GM23338 (cell line): ENCODE data around the gene CABLES2. TPM values are rescaled to one million over a fixed set of nuclear protein-coding genes. Genes with fewer than 3 reads are reported as not detected.

Experiments used
- ATAC-seq: fragments of 200-7000 bp; cut with Tn5 transposase; 3 replicates; pipeline ENCODE4 v1.9.1; 2020
- DNase-seq: peaks from one replicate; pipeline ENCODE4 v3.0.0-alpha.2; 2015; ENCODE audit warnings: low spot score
- H2AFZ ChIP-seq: fragments of 200-600 bp; sonication (generic); 2 replicates; pipeline ENCODE4 v1.8.0; 2016; ENCODE audit warnings: antibody characterized with exemption, mild to moderate bottlenecking, moderate library complexity
- H3F3A ChIP-seq: fragments of 200-600 bp; sonication (generic); replicated peaks from 2 replicates; pipeline ENCODE4 v1.8.0; 2017; ENCODE audit warnings: antibody characterized with exemption, mixed run types, low read depth
- H3K27ac ChIP-seq: fragments of 200-600 bp; sonication (generic); 2 replicates; pipeline ENCODE4 v1.6.1; 2016; ENCODE audit warnings: low read depth
- H3K27me3 ChIP-seq: fragments of 200-600 bp; sonication (generic); 2 replicates; pipeline ENCODE4 v1.8.0; 2016; ENCODE audit warnings: mild to moderate bottlenecking, mixed run types, moderate library complexity; ENCODE audit not compliant: insufficient read depth
- H3K36me3 ChIP-seq: fragments of 200-600 bp; sonication (generic); 2 replicates; pipeline ENCODE4 v1.8.0; 2016; ENCODE audit warnings: mild to moderate bottlenecking; ENCODE audit not compliant: insufficient read depth
- H3K4me1 ChIP-seq: fragments of 200-600 bp; sonication (generic); 2 replicates; pipeline ENCODE4 v1.8.0; 2016; ENCODE audit warnings: mild to moderate bottlenecking, moderate library complexity; ENCODE audit not compliant: insufficient read depth
- H3K4me2 ChIP-seq: fragments of 200-600 bp; sonication (generic); 2 replicates; pipeline ENCODE4 v1.7.1; 2017; ENCODE audit warnings: mixed run types
- H3K4me3 ChIP-seq: fragments of 200-600 bp; sonication (generic); 2 replicates; pipeline ENCODE4 v1.6.1; 2016; ENCODE audit warnings: mixed run types
- H3K79me2 ChIP-seq: fragments of 200-600 bp; sonication (generic); replicated peaks from 2 replicates; pipeline ENCODE4 v1.8.0; 2017; ENCODE audit warnings: mild to moderate bottlenecking; ENCODE audit not compliant: insufficient read depth
- H3K9me2 ChIP-seq: fragments of 200-600 bp; sonication (generic); 2 replicates; pipeline ENCODE4 v1.8.0; 2017; ENCODE audit not compliant: insufficient read depth
- H4K20me1 ChIP-seq: fragments of 200-600 bp; sonication (generic); replicated peaks from 2 replicates; pipeline ENCODE4 v1.8.0; 2017; ENCODE audit warnings: mild to moderate bottlenecking; ENCODE audit not compliant: insufficient read depth
- H3K27ac Mint-ChIP-seq: 2 replicates; pipeline ENCODE4 v1.8.0; 2020; ENCODE audit warnings: inconsistent platforms, mild to moderate bottlenecking, moderate library complexity, mixed read lengths
- H3K27me3 Mint-ChIP-seq: 3 replicates; pipeline ENCODE4 v1.8.0; 2022; ENCODE audit warnings: low read depth, mild to moderate bottlenecking, moderate library complexity, mixed read lengths, inconsistent platforms; ENCODE audit not compliant: insufficient read depth, poor library complexity
- H3K36me3 Mint-ChIP-seq: 3 replicates; pipeline ENCODE4 v1.8.0; 2021; ENCODE audit warnings: low read depth, mild to moderate bottlenecking, inconsistent platforms, moderate library complexity, mixed read lengths
- H3K4me1 Mint-ChIP-seq: 3 replicates; pipeline ENCODE4 v1.8.0; 2020; ENCODE audit warnings: mild to moderate bottlenecking, inconsistent platforms, mixed read lengths
- H3K4me3 Mint-ChIP-seq: 3 replicates; pipeline ENCODE4 v1.8.0; 2021; ENCODE audit warnings: moderate library complexity, mild to moderate bottlenecking, inconsistent platforms, mixed read lengths
- H3K9me3 Mint-ChIP-seq: 3 replicates; pipeline ENCODE4 v1.8.0; 2020; ENCODE audit warnings: moderate library complexity, mild to moderate bottlenecking, inconsistent platforms, mixed read lengths
- CREB1 ChIP-seq: fragments of 250-450 bp; sonication (Bioruptor Pico); IDR thresholded peaks from 2 replicates; pipeline ENCODE4 v1.5.0; 2020; ENCODE audit warnings: low read depth, mild to moderate bottlenecking, moderate library complexity
- EZH2 ChIP-seq: fragments of 200-600 bp; sonication (generic); IDR thresholded peaks from one replicate; pipeline ENCODE4 v1.8.0; 2017; ENCODE audit warnings: antibody characterized with exemption, mild to moderate bottlenecking, low read depth; ENCODE audit not compliant: unreplicated experiment
- EZH2phosphoT487 ChIP-seq: fragments of 200-600 bp; sonication (generic); IDR thresholded peaks from one replicate; pipeline ENCODE4 v1.8.1; 2018; ENCODE audit warnings: antibody characterized with exemption; ENCODE audit not compliant: unreplicated experiment
- JUNB ChIP-seq: IDR thresholded peaks from one replicate; pipeline ENCODE4 v1.6.1; 2016; ENCODE audit warnings: antibody characterized with exemption; ENCODE audit not compliant: unreplicated experiment
- NANOG ChIP-seq: IDR thresholded peaks from 2 replicates; pipeline ENCODE4 v1.6.1; 2016; ENCODE audit warnings: antibody characterized with exemption, borderline replicate concordance
- POLR2AphosphoS5 ChIP-seq: IDR thresholded peaks from 2 replicates; pipeline ENCODE4 v1.6.1; 2016; ENCODE audit warnings: antibody characterized with exemption, low read depth
- ZNF114 ChIP-seq: fragments of 250-450 bp; sonication (Bioruptor Pico); IDR thresholded peaks from 2 replicates; pipeline ENCODE4 v1.5.0; 2020; ENCODE audit warnings: mild to moderate bottlenecking, moderate library complexity
- ZNF331 ChIP-seq: fragments of 250-450 bp; sonication (Bioruptor Pico); IDR thresholded peaks from 2 replicates; pipeline ENCODE4 v1.5.0; 2020; ENCODE audit warnings: low read depth, mild to moderate bottlenecking, moderate library complexity
- polyA plus RNA-seq: library from polyadenylated mRNA; unstranded; fragments of >200 nt; fragmentation: Nextera tagmentation; extraction: Ambion mirVana; gene quantifications from 2 replicates; pipeline ENCODE4 v1.2.1, GENCODE V29; 2016
- total RNA-seq: library from RNA; depleted of rRNA; stranded (reverse); fragments of >200 nt; shearing (Covaris generic); gene quantifications from 2 replicates; pipeline ENCODE4 v1.2.3, GENCODE V29; 2014
- TF ChIP-seq, protein P1 (sequence below), 2 experiments: fragments of 200-600 bp in 1 of 2; sonication (generic) in 1 of 2; conservative IDR thresholded peaks; 2 replicates each; pipeline versions ENCODE4 v1.5.1 to v1.6.1; 2016 to 2017; ENCODE audit warnings: antibody characterized with exemption in 2 of 2, low read depth in 2 of 2, mild to moderate bottlenecking in 2 of 2, moderate library complexity in 1 of 2
- TF ChIP-seq, protein P2 (sequence below): IDR thresholded peaks from 2 replicates; pipeline ENCODE4 v1.6.1; 2016; ENCODE audit warnings: antibody characterized with exemption

The CABLES2 gene
- total and polyA plus RNA-seq, 2 experiments from 2014 or later: 4.3 to 12.7 TPM

DNA sequence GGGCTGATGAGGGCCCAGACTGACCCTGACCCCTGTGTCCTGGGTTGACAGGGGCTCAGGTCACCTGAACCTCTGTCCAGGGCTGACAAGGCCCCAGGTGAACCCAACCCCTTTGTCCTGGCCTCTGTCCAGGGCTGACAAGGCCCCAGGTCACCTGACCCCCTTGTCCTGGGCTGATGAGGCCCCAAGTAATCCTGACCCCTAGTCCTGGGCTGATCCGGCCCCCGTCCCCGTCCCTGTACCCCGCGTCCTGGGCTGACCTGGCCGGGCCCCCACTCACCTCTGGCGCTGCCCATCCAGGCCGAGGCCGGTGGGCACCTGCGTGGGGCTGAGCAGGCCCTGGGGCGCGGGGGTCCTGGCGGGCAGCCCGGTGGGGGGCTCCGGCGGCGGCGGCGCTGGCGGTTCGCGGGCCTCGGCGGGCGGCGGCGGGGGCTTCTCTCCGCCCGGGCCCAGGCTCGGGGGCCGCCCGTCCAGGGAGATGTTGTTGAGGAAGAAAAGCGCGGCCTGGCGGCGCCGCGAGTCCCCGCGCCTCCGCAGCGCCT is 379 bp downstream of the CABLES2 start:
- TF ChIP-seq ZNF331 (CRISPR knock-in tag): no peak
- TF ChIP-seq, protein P1, sequence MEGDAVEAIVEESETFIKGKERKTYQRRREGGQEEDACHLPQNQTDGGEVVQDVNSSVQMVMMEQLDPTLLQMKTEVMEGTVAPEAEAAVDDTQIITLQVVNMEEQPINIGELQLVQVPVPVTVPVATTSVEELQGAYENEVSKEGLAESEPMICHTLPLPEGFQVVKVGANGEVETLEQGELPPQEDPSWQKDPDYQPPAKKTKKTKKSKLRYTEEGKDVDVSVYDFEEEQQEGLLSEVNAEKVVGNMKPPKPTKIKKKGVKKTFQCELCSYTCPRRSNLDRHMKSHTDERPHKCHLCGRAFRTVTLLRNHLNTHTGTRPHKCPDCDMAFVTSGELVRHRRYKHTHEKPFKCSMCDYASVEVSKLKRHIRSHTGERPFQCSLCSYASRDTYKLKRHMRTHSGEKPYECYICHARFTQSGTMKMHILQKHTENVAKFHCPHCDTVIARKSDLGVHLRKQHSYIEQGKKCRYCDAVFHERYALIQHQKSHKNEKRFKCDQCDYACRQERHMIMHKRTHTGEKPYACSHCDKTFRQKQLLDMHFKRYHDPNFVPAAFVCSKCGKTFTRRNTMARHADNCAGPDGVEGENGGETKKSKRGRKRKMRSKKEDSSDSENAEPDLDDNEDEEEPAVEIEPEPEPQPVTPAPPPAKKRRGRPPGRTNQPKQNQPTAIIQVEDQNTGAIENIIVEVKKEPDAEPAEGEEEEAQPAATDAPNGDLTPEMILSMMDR (conservative IDR thresholded peaks at IDR 0.05; ENCODE audit: low read depth in 2 of 2): no peak
- no peaks in the 10 kb centered on the region for H3K9me2 ChIP-seq
- no peaks in the 10 kb centered on the region; the same call in 1 of the 2 replicates for H3K4me1 ChIP-seq
- no peaks in the 10 kb centered on the region for H3F3A ChIP-seq
- Mint-ChIP-seq H3K27me3 (peaks cover 11% of the 10 kb centered on the region), H3K4me3 (peak overlapping the region; percentile 72), H3K9me3 (no peaks in the 10 kb centered on the region), H3K36me3 (no peaks in the 10 kb centered on the region), H3K27ac (no peak overlapping the region), H3K4me1 (peaks cover 9% of the 10 kb centered on the region)
- H3K36me3 ChIP-seq: no peaks in the 10 kb centered on the region
- H4K20me1 ChIP-seq: no peaks in the 10 kb centered on the region; the same call in 1 of the 2 replicates
- H3K4me2 ChIP-seq: peak overlapping the region; percentile 82
- no peak overlapping the region for H3K27ac ChIP-seq
- H2AFZ ChIP-seq: no peak overlapping the region
- H3K27me3 ChIP-seq: no peaks in the 10 kb centered on the region
- ATAC-seq (no peak), DNase-seq (no peak)
- no peaks in the 10 kb centered on the region for H3K79me2 ChIP-seq
- peak overlapping the region; percentile 62 for H3K4me3 ChIP-seq

DNA sequence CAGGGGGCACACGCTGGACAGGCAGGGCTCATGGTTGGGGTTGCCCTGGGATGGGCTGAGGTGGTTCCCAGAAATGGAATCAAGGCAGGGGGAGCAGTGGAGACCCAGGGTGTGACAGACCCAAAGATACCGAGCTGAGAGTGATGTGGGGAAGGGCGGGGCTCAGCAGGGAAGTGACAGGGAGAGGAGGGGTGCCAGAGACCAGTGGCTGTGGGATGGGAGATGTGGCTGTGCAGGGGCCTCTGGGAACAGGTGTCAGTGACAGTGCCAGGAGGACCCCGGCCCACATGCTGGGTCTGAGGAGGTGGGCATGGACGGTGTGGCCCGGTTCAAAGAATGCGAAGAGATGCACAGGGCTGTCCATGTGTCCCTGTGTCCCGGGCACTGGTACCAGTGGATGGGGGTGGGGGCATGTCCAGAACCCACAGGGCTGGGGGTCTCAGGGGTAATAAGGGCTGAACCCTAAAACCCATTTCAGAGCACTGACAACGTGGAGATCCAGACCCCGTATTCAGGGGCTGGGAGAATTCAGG is 1.0 kb downstream of the CABLES2 start:
- no peak overlapping the region for H3K27ac Mint-ChIP-seq
- Histone ChIP-seq H3K4me2 (peak overlapping the region; percentile 82), H3K4me3 (peak overlapping the region; percentile 62), H3K27me3 (no peaks in the 10 kb centered on the region), H3F3A (no peaks in the 10 kb centered on the region), H3K36me3 (no peaks in the 10 kb centered on the region), H3K9me2 (no peaks in the 10 kb centered on the region), H3K4me1 (no peaks in the 10 kb centered on the region; the same call in 1 of the 2 replicates), H4K20me1 (no peaks in the 10 kb centered on the region; the same call in 1 of the 2 replicates), H2AFZ (no peak overlapping the region), H3K27ac (no peak overlapping the region), H3K79me2 (no peaks in the 10 kb centered on the region)
- TF ChIP-seq POLR2AphosphoS5 (no peak), ZNF331 (CRISPR knock-in tag) (no peak), ZNF114 (CRISPR knock-in tag) (no peak), EZH2phosphoT487 (no peak), JUNB (no peak), EZH2 (no peak), CREB1 (CRISPR knock-in tag) (no peak), NANOG (no peak)
- TF ChIP-seq, protein P2, sequence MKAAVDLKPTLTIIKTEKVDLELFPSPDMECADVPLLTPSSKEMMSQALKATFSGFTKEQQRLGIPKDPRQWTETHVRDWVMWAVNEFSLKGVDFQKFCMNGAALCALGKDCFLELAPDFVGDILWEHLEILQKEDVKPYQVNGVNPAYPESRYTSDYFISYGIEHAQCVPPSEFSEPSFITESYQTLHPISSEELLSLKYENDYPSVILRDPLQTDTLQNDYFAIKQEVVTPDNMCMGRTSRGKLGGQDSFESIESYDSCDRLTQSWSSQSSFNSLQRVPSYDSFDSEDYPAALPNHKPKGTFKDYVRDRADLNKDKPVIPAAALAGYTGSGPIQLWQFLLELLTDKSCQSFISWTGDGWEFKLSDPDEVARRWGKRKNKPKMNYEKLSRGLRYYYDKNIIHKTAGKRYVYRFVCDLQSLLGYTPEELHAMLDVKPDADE: no peak
- TF ChIP-seq, protein P1 (conservative IDR thresholded peaks at IDR 0.05; ENCODE audit: low read depth in 2 of 2): no peak
- no peaks in the 10 kb centered on the region for H3K9me3 Mint-ChIP-seq
- no peak for DNase-seq
- no peak for ATAC-seq
- peaks cover 14% of the 10 kb centered on the region for H3K27me3 Mint-ChIP-seq
- 0 out of 3 replicates have a peak, but pooled peaks cover under 1% of the 10 kb centered on the region for H3K36me3 Mint-ChIP-seq
- H3K4me3 Mint-ChIP-seq: peak overlapping the region; percentile 72
- peaks cover 14% of the 10 kb centered on the region for H3K4me1 Mint-ChIP-seq
